GM19099 (cell line): ENCODE data around the gene ANKRD52.

Experiments used
- POLR2A ChIP-seq: IDR thresholded peaks from 3 replicates; pipeline ENCODE4 v1.6.1; 2011; ENCODE audit warnings: low read depth; ENCODE audit not compliant: insufficient read length; ENCODE audit errors: extremely low read depth

Gene ANKRD52

DNA sequence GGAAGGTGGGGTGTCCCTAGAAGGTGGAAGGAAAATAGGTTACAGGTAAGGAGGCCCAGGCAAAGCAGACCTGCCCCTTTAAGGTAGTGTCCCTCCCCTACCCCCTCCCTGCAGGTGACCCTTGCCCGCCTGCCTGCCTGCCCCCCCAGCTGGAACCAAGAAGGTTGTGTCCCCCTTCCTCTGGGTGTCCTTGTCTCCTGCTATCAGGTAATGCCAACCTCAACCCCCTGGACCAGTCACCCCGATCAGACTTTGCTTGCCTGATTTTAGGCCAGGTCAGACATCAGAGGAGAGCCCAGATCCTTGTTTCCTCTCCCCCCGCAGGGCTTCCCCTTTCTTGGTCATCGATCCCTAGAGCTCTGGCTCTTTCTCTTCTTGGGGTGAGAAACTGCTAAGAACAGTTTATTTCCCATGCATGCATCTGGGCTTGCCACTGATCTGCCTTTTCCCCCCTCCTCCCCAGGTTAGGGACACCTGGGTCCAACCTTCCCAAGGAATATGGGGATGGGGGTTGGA is 28.2 kb downstream of the ANKRD52 start, which contains the start of gene SLC39A5:
Gene SLC39A5, plus strand, starts transcription at position 136 of the 516 bp plus-strand sequence. CDS start 1,224 bp downstream, outside the sequence.
- TF ChIP-seq POLR2A: no peak

DNA sequence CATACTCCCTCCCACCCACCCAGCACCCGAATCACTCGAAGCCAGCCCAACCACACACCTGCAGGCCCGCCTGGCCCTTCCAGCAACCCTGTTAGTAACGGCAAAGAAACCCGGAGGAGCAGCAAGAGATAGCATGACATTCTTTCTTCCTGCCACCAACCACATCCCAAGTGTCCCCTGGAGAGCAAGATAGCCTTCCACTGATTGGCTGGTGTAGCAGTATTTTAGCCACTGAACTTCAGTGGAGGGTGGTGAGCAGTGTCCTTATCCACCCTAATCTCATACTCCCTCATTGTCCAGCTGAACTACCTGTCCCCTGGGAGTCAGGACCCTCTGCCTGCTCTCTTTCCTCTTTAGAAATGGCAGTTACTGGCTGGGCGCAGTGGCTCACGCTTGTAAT is 29.1 kb downstream of the ANKRD52 start:
- TF ChIP-seq POLR2A: no peak

DNA sequence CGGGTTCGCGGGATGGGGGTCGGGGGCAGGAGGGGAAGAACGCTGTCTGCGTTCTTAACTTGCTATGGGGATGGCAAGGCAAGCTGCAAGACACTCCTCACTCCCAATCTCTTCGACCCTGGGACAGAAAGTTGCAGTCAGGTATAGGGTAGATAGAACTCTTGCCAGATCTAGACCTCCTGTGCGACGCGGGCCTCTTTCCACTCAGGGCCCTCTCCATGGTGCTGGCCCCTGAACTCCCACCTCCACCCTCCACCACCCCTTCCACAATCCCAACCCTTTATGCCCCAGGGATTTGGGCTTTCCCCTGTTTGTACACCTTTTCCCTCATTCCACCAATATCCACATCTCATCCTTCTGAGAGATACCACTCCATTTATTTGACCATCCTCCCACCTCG is 33.2 kb downstream of the ANKRD52 start:
- TF ChIP-seq POLR2A: no peak

DNA sequence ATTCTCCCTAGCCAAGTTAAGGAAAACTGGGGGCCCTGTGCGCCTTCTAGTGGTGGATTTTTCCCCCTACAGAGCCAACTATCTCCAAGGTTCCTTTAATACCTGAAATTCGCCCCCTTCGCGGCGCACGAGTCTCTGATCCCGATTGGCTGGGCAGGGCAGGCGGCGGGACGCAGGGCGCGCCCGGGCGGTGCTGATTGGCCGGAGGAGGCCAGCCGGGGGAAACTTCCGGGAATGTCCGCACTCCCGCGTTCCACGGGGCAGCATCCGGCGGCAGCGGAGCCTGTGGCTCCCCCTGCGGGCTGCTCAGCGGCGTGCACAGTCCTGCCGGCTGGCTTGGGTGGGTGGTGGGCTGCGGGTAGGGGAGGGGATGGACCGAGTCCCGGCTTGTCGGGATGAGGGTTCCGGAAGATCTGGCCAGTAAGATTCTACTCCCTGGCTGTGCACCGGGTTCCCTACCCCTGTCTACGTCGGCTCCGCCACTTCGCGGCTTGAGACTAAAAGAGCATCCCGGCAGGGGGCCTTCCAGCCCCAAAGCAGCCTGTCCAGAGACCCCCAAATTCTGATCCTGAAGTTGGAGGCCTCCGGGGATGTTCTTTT is 34.0 kb downstream of the ANKRD52 start, which contains the start of gene NABP2:
Gene NABP2, plus strand, starts transcription at position 241 of the 600 bp plus-strand sequence. CDS start 515 bp downstream, outside the sequence.
- TF ChIP-seq POLR2A: peak; percentile 75

DNA sequence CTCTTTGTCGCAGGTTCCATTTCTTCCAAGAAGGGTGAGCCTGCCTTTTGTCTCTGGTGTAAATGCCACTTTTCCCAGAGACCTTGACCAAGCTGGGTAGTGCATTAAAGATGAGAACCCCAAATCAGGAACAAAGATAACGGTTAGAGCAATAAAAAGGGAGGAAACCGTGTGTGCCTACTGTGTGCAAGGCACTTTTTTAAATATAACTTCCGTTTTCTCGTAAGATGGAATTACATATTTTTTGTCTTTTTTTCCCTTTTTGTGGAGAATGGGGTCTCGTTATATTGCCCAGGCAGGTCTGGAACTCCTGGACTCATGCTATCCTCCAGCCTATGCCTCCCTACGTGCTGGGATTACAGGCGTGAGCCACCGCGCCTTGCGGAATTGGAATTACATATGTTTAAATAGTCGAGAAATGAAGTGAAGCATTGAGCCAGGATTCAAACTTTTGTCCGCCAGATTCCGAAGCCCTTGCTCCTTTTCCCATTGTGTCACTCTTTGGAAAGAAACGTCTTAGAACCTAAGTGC is 34.5 kb downstream of the ANKRD52 start:
- no peak for TF ChIP-seq POLR2A

DNA sequence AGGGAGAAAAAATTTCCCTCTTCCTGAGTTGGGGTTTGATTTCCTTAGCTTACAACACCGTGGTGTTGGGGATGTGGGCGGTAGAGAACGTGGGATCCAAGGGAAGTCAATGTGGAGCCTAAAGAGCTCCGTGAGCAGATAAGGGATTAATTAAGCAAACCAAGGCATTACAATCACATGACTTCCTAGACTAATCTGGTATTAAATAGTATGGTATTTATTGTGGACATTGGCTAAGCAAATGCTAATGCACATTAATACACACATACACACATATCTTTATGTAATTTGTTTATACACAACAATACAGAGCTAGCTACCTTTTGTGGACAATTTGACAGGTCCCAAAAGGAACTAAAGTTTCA is 35.7 kb downstream of the ANKRD52 start:
- no peak for TF ChIP-seq POLR2A

DNA sequence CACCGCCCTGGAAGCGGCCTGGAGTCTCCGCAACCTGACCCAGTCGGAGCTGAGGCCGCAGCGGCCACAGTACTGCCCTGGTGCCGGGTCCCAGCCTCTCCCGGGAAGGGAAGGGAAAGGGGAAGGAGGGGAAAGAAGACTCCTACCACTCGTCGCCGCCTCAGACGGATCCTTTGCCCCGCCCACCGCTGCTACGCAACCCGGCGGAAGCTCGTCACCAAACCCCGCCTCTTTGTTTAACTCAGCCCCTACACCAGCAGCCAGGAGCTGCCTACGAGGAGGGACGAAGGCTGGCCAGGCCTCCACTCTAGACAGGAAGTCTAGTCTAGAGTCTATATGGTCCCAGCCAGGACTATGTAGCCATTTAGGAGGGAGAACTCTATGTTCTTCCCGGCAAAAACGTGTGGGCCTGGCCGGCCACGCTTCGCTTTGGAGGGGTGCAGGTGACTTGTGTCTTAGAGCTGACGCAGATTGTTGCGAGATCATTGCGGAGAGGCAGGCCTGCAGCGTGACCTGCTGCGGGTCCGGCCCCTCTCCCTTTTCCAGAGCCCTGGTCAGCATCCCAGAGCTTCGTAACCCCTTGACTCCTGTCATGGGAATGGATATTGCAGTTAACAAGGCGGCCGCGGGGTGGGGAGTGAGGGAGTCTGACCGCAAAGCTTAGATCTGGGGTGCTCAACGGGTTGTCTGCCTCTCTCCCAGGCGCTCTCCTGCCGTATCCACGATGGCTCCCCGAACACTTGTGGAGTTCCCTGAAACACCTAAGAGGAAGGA is 36.2 kb downstream of the ANKRD52 start, which contains the start of gene RNF41:
Gene RNF41, minus strand, starts transcription at position 166 of the 774 bp plus-strand sequence. CDS start 7,875 bp downstream, outside the sequence.
- peak; percentile 95 for TF ChIP-seq POLR2A

DNA sequence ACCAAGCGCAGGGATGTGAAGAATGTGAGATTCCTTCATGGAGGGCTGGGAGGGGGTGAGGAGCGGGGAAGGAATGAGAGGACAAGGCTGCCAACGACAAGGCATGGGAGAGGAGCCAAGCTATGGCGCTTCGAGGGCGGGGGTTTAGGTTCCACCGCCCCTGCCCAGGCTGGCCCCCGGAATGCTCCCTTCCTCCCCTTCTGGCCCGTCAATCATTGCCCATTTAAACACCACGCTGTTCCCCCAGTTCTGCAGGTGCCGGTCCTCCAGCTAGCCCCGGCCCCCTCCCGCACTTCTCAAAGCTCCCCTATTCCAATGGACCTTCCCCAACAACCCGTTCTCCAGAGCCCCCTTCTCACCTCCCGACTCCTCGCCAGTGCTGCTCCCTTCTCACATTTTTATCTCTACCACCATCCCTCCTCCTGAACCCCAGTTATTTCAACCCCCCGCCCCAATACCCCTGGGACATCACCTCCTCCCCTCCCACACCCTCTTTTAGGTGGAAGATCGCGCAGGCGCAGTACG is 36.9 kb downstream of the ANKRD52 start:
- TF ChIP-seq POLR2A: no peak

DNA sequence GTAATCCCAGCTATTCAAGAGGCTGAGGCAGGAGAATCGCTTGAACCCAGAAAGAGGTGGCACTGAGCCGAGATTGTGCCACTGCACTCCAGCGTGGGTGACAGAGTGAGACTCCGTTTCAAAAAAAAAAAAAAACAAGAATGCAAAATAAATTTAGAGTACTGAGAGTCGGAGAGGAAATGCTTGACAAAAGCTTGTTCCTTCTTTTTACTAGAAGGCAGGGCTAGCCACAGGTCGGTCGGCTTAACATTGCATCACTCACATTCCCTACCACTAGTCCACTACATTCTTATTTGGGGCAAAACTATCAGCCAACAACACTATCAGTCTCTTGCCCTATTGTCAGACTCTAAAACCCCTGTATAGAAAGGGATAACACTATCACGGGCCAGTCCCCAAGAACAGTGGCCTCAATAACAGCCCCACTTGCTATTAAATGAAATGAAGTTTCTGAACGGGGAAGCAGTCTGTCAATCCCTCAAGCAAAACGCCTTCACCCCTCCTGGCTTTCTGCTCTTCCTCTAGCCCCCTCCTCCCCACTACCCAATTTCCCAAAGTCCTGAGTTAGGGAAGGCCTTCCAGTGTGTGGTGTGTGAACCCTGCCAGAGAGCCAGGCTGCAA is 37.5 kb downstream of the ANKRD52 start:
- no peak for TF ChIP-seq POLR2A

DNA sequence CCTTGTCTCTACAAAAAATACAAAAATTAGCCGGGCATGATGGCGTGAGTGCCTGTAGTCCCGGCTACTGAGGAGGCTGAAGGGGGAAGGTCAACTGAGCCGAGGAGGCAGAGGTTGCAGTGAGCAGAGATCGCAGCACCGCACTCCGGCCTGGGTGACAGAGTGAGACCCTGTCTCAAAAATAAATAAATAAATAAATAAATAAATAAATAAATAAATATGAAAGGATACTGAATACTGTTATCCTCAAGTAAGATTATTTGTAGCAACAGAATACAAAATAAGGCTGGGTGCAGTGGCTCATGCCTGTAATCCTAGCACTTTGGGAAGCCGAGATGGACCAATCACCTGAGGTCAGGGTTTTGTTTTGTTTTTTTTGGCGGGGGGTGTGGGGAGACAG is 38.3 kb downstream of the ANKRD52 start:
- no peak for TF ChIP-seq POLR2A

DNA sequence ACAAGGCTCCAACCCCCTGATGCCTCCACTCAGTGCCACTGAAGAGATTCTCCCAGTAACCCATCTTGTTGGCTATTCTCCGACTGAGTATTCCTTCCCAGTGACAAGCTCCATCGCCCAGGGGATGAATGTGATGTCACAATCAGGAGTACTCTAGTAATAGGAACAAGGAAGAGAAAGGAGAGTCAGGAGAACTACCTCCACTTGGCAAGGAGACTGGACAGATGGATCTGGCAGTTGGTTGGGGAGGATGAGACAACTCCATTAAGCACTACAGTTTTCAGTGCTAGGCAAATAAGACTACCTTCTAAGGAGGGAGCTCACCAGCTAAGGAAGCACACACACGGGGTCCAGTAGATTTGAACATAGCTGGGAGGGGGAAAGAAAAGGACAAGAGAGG is 41.7 kb downstream of the ANKRD52 start:
- no peak for TF ChIP-seq POLR2A

DNA sequence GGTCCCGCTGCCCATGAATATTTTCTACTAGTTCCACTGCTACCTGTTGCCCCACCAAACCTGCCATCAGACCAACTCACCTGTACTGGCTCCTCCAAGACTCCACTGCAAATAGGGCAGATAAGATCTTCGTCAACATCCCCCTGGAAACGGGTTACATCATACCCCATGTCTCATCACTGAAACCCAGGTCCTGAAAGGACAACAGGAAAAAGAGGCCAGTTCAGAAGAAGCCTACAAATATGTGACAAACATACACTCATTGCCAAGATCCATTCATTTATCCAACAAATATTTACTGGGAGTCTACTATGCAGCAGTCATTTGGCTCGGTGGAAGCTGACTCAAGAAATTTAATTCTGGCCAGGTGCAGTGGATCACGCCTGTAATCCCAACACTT is 44.3 kb downstream of the ANKRD52 start:
- no peak for TF ChIP-seq POLR2A

DNA sequence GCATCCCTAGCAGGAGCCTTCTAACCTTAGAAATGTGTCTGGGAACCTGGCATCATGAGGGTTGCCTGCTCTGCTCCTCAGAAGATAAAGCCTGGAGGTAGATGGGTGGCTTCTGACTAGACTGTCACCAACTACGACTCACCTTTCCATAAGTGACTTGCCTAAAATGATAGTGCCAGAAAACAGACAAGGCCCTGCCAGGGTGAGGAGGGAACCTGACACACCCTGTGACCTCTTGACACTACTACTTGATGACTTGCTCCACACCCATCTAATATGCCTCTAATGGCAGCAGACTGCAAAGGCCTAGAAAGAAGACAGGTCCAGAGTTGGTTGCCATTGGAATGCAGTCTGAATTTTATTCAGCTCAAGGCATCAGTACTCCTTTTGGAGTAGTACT is 45.8 kb downstream of the ANKRD52 start:
- TF ChIP-seq POLR2A: no peak

DNA sequence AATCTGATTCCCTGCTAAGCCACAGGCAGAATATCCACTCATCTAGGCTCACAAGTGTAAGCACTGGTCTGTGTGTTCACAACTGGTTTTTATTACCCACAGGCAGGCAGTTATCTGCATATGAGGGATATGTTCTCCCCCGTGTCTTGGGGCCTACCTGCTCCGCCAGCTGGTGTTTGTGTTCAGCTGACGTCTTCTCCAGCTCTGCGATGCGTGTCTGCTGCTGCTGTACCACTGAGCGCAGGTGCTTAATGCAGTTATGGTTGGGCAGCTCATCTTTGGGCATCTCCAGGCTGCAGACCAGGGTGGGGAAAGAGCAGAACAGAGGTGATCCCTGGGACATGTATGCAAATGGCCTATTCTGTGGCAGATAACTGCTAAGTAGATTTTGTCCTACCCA is 50.2 kb downstream of the ANKRD52 start:
- TF ChIP-seq POLR2A: no peak
